GM23248 (cell line): ENCODE data around the gene NAV2.

ENCODE experiments used
- EZH2 ChIP-seq: fragments of 200-600 bp; sonication (generic); IDR thresholded peaks from 2 replicates; pipeline ENCODE4 v1.6.1; 2018; ENCODE audit warnings: antibody characterized with exemption, mild to moderate bottlenecking; ENCODE audit not compliant: insufficient read depth, poor library complexity, severe bottlenecking
- EZH2phosphoT487 ChIP-seq: fragments of 200-600 bp; sonication (generic); IDR thresholded peaks from 2 replicates; pipeline ENCODE4 v1.6.1; 2018; ENCODE audit warnings: antibody characterized with exemption, moderate library complexity, mild to moderate bottlenecking, low read depth; ENCODE audit not compliant: insufficient read depth

DNA sequence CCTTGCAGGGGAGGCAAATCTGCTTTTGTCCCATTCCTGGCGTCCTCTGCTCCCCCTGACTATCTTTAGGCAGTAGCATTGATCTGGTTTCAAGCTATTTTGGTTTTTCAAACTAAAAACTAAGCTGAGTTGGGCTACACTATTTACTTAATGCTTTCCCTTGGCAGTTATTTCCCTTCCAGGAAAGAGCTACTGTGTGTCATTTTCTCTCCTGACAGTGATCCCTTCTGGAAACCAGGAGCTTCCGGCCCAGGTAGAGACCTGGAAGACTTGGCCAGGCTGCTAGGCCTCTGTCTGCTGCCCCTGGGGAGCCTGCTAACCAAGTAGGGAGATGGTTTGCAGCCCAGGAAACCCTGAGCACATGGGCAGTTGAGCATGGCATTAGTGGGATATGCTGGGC, 35.0 kb downstream of the NAV2 start:
- TF ChIP-seq EZH2 (no peak), EZH2phosphoT487 (no peak)
